Activated CD8-positive, alpha-beta memory T cell treated with anti-CD3 and anti-CD28 coated beads, Interleukin-2, amount 10 ng/mL, durations not matched to agents 7 days and 5 days (primary cell): ENCODE measurements around the gene NPAS1. TPM values are rescaled to one million over a fixed set of nuclear protein-coding genes. Genes with fewer than 3 reads are reported as not detected.
A peak's percentile ranks its signal among the peaks of the same experiment; 100 is the strongest.
"Not testable (repeated sequence)": the region's sequence is repeated elsewhere in the genome, so short reads cannot be mapped to it uniquely, and the experiment has no call there.

Source experiments
- ATAC-seq: fragments of 150-1000 bp; cut with Tn5 transposase; one replicate; pipeline ENCODE4 v1.10.0; 2021; ENCODE audit warnings: moderate library complexity
- CTCF ChIA-PET: fragments of 350-600 bp; sonication (Branson Sonifier 250); formaldehyde crosslinking; loops from one replicate; lab custom pipeline; 2021; ENCODE audit warnings: antibody characterized with exemption; lab: Charles Lee
- DNase-seq: peaks from one replicate; pipeline ENCODE4 v3.0.0-alpha.2; 2020
- H3K27ac Mint-ChIP-seq: one replicate; pipeline ENCODE4 v1.8.0; 2021; ENCODE audit warnings: mild to moderate bottlenecking, mixed read lengths
- H3K27me3 Mint-ChIP-seq: one replicate; pipeline ENCODE4 v1.8.0; 2021; ENCODE audit warnings: mixed read lengths
- H3K36me3 Mint-ChIP-seq: one replicate; pipeline ENCODE4 v1.8.0; 2021; ENCODE audit warnings: mild to moderate bottlenecking, mixed read lengths
- H3K4me1 Mint-ChIP-seq: one replicate; pipeline ENCODE4 v1.8.0; 2021; ENCODE audit warnings: mixed read lengths
- H3K4me3 Mint-ChIP-seq: one replicate; pipeline ENCODE4 v1.8.0; 2021; ENCODE audit warnings: mild to moderate bottlenecking, moderate library complexity, mixed read lengths
- H3K9me3 Mint-ChIP-seq: one replicate; pipeline ENCODE4 v1.8.0; 2022; ENCODE audit warnings: low read depth, mixed read lengths
- total RNA-seq, 2 experiments: library from RNA; stranded (reverse); gene quantifications; one replicate each; pipeline ENCODE4 v1.2.3, GENCODE V29; 2021

NPAS1 gene
- total RNA-seq, 2 experiments from 2014 or later, result 0.41 to 0.68 TPM

- H3K36me3 Mint-ChIP-seq, result peaks cover 6% of the 10 kb centered on the region
- ATAC-seq (no peak), DNase-seq (no peak)
- peaks cover under 1% of the 10 kb centered on the region for H3K4me1 Mint-ChIP-seq
- peaks cover under 1% of the 10 kb centered on the region for H3K27me3 Mint-ChIP-seq
- no peaks in the 10 kb centered on the region for H3K9me3 Mint-ChIP-seq
- CTCF ChIA-PET, result no interaction called here
- no peak overlapping the region for H3K27ac Mint-ChIP-seq
- H3K4me3 Mint-ChIP-seq, result no peak overlapping the region
Measured at GRCh38 chr19:46998445-46999125, 21.1 kb upstream of the NPAS1 start.

- Mint-ChIP-seq H3K9me3 (no peaks in the 10 kb centered on the region), H3K4me1 (peaks cover 2% of the 10 kb centered on the region), H3K27me3 (peaks cover 7% of the 10 kb centered on the region), H3K27ac (no peak overlapping the region), H3K4me3 (no peak overlapping the region), H3K36me3 (peaks cover 6% of the 10 kb centered on the region)
- DNase-seq, result no peak
- ATAC-seq, result no peak
- CTCF ChIA-PET, result no interaction called here
Measured at GRCh38 chr19:46999377-46999776, 20.3 kb upstream of the NPAS1 start.

GRCh38 chr19:46999878-47000277, 19.8 kb upstream of the NPAS1 start:
- no peak overlapping the region for H3K27ac Mint-ChIP-seq
- DNase-seq, result no peak
- H3K27me3 Mint-ChIP-seq, result peaks cover 11% of the 10 kb centered on the region
- CTCF ChIA-PET, result interaction anchor here (0.9 to 5.8 kb wide), 2 partner anchors 8 to 12 kb away, joined by 3 to 39 read pairs; no protein-coding TSS in a partner anchor
- H3K36me3 Mint-ChIP-seq, result peaks cover 6% of the 10 kb centered on the region
- no peak for ATAC-seq
- no peak overlapping the region for H3K4me3 Mint-ChIP-seq
- peaks cover 2% of the 10 kb centered on the region for H3K4me1 Mint-ChIP-seq
- H3K9me3 Mint-ChIP-seq, result no peaks in the 10 kb centered on the region

- ATAC-seq, result no peak
- Mint-ChIP-seq H3K36me3 (peaks cover 6% of the 10 kb centered on the region), H3K4me1 (peaks cover 2% of the 10 kb centered on the region), H3K4me3 (no peak overlapping the region), H3K27me3 (peaks cover 12% of the 10 kb centered on the region), H3K9me3 (no peaks in the 10 kb centered on the region), H3K27ac (no peak overlapping the region)
- no peak for DNase-seq
- CTCF ChIA-PET, result interaction anchor here (0.9 to 5.8 kb wide), 2 partner anchors 9 to 12 kb away, joined by 3 to 39 read pairs; no protein-coding TSS in a partner anchor
Measured at GRCh38 chr19:47000373-47000772, 19.3 kb upstream of the NPAS1 start.

GRCh38 chr19:47001584-47001983, 18.1 kb upstream of the NPAS1 start:
- Mint-ChIP-seq H3K27ac (no peak overlapping the region), H3K36me3 (peaks cover 8% of the 10 kb centered on the region), H3K4me1 (peaks cover 2% of the 10 kb centered on the region), H3K4me3 (no peak overlapping the region), H3K9me3 (no peaks in the 10 kb centered on the region), H3K27me3 (peaks cover 12% of the 10 kb centered on the region)
- CTCF ChIA-PET, result interaction anchor here (1.0 to 5.8 kb wide), 4 partner anchors 10 to 161 kb away, joined by 3 to 39 read pairs (median 4); no protein-coding TSS in a partner anchor
- ATAC-seq, result no peak
- no peak for DNase-seq

GRCh38 chr19:47002106-47002766, 17.4 kb upstream of the NPAS1 start:
- DNase-seq (no peak), ATAC-seq (no peak)
- Mint-ChIP-seq H3K36me3 (peaks cover 8% of the 10 kb centered on the region), H3K4me3 (no peak overlapping the region), H3K27ac (no peak overlapping the region), H3K27me3 (peaks cover 12% of the 10 kb centered on the region), H3K4me1 (peaks cover 2% of the 10 kb centered on the region), H3K9me3 (no peaks in the 10 kb centered on the region)
- CTCF ChIA-PET, result interaction anchor here (0.7 to 5.8 kb wide), 5 partner anchors 10 to 162 kb away, joined by 3 to 39 read pairs (median 4); no protein-coding TSS in a partner anchor

- Mint-ChIP-seq H3K36me3 (peaks cover 6% of the 10 kb centered on the region), H3K27ac (no peak overlapping the region), H3K27me3 (peaks cover 12% of the 10 kb centered on the region), H3K9me3 (no peaks in the 10 kb centered on the region), H3K4me1 (peaks cover 2% of the 10 kb centered on the region), H3K4me3 (no peak overlapping the region)
- DNase-seq, result no peak
- no peak for ATAC-seq
- CTCF ChIA-PET, result interaction anchor here (1.8 to 5.8 kb wide), 2 partner anchors 9 to 162 kb away, joined by 4 to 39 read pairs; no protein-coding TSS in a partner anchor
Measured at GRCh38 chr19:47002853-47003610, 16.6 kb upstream of the NPAS1 start.

GRCh38 chr19:47003611-47004465, 15.8 kb upstream of the NPAS1 start:
- DNase-seq (no peak), ATAC-seq (no peak)
- peaks cover 6% of the 10 kb centered on the region for H3K36me3 Mint-ChIP-seq
- H3K4me1 Mint-ChIP-seq, result peaks cover 2% of the 10 kb centered on the region
- no peak overlapping the region for H3K4me3 Mint-ChIP-seq
- no peak overlapping the region for H3K27ac Mint-ChIP-seq
- CTCF ChIA-PET, result interaction anchor here (5.8 kb wide), 1 partner anchor 8 kb away, joined by 39 read pairs; no protein-coding TSS in a partner anchor
- H3K9me3 Mint-ChIP-seq, result no peaks in the 10 kb centered on the region
- peaks cover 12% of the 10 kb centered on the region for H3K27me3 Mint-ChIP-seq

- ATAC-seq (no peak), DNase-seq (no peak)
- Mint-ChIP-seq H3K9me3 (no peaks in the 10 kb centered on the region), H3K27me3 (peaks cover 12% of the 10 kb centered on the region), H3K4me1 (peaks cover 2% of the 10 kb centered on the region), H3K27ac (no peak overlapping the region), H3K4me3 (no peak overlapping the region), H3K36me3 (peaks cover 5% of the 10 kb centered on the region)
- CTCF ChIA-PET, result interaction anchor here (5.8 kb wide), 1 partner anchor 7 kb away, joined by 39 read pairs; no protein-coding TSS in a partner anchor
Measured at GRCh38 chr19:47005164-47005641, 14.4 kb upstream of the NPAS1 start.

GRCh38 chr19:47005873-47006272, 13.8 kb upstream of the NPAS1 start:
- peaks cover 4% of the 10 kb centered on the region for H3K36me3 Mint-ChIP-seq
- CTCF ChIA-PET, result interaction anchor here (0.7 kb wide), 1 partner anchor 115 kb away, joined by 5 read pairs; no protein-coding TSS in a partner anchor
- no peak overlapping the region for H3K4me3 Mint-ChIP-seq
- ATAC-seq (peak; percentile 55), DNase-seq (no peak)
- H3K27me3 Mint-ChIP-seq, result peaks cover 15% of the 10 kb centered on the region
- H3K9me3 Mint-ChIP-seq, result no peaks in the 10 kb centered on the region
- H3K27ac Mint-ChIP-seq, result no peak overlapping the region
- H3K4me1 Mint-ChIP-seq, result peaks cover 2% of the 10 kb centered on the region

- Mint-ChIP-seq H3K4me3 (no peak overlapping the region), H3K27ac (no peak overlapping the region), H3K27me3 (peaks cover 16% of the 10 kb centered on the region), H3K4me1 (peaks cover 2% of the 10 kb centered on the region), H3K36me3 (peaks cover 2% of the 10 kb centered on the region), H3K9me3 (no peaks in the 10 kb centered on the region)
- DNase-seq, result no peak
- CTCF ChIA-PET, result interaction anchor here (0.7 to 1.0 kb wide), 3 partner anchors 30 to 292 kb away, joined by 3 to 5 read pairs (median 3); no protein-coding TSS in a partner anchor
- no peak for ATAC-seq
Measured at GRCh38 chr19:47006496-47006895, 13.1 kb upstream of the NPAS1 start.

- H3K4me1 Mint-ChIP-seq, ATAC-seq, H3K36me3 Mint-ChIP-seq, DNase-seq, H3K4me3 Mint-ChIP-seq, H3K9me3 Mint-ChIP-seq, H3K27ac Mint-ChIP-seq: not testable (repeated sequence)
- peaks cover 15% of the 10 kb centered on the region for H3K27me3 Mint-ChIP-seq
- CTCF ChIA-PET, result interaction anchor here (0.7 to 3.9 kb wide), 2 partner anchors 8 to 160 kb away, joined by 4 to 39 read pairs; partner anchors contain the start of gene AP2S1
Measured at GRCh38 chr19:47010549-47010948, 9.1 kb upstream of the NPAS1 start.
